ENCODE measurements around the gene RPTOR. TPM values are rescaled to one million over a fixed set of nuclear protein-coding genes. Genes with fewer than 3 reads are reported as not detected.
"Not testable (repeated sequence)": the region's sequence is repeated elsewhere in the genome, so short reads cannot be mapped to it uniquely, and the experiment has no call there.

RPTOR gene
- polyA plus RNA-seq, 1 of the 3 experiments (the other 2 are of a cell fraction): 14.9 TPM

DNA sequence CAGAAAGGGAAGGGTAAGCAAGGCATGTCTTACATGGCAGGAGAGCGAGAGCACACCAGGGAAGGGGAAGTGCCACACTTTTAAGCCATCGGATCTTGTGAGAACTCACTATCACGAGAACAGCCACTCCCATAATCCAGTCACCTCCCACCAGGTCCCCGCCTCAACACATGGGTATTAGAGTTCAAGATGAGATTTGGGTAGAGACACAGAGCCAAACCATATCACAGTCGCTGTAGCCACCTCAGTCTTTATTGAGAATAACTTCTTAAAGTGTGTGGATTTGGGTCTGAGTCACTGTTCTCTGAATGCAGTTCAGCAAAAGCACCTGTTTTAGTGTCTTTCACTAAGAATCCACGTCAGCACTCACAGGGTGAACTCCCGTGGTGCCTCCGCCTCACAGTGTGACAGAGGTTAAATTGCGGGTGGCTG is 251.8 kb downstream of the RPTOR start (continued):
- TF ChIP-seq, protein P1, sequence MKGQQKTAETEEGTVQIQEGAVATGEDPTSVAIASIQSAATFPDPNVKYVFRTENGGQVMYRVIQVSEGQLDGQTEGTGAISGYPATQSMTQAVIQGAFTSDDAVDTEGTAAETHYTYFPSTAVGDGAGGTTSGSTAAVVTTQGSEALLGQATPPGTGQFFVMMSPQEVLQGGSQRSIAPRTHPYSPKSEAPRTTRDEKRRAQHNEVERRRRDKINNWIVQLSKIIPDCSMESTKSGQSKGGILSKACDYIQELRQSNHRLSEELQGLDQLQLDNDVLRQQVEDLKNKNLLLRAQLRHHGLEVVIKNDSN (IDR thresholded peaks at IDR 0.05; ENCODE audit: borderline replicate concordance, low read depth): no peak
- TF ChIP-seq YY1 (IDR thresholded peaks at IDR 0.05; ENCODE audit: low read depth) (no peak), EZH2phosphoT487 (IDR thresholded peaks at IDR 0.05; ENCODE audit: borderline replicate concordance, low read depth) (no peak)

DNA sequence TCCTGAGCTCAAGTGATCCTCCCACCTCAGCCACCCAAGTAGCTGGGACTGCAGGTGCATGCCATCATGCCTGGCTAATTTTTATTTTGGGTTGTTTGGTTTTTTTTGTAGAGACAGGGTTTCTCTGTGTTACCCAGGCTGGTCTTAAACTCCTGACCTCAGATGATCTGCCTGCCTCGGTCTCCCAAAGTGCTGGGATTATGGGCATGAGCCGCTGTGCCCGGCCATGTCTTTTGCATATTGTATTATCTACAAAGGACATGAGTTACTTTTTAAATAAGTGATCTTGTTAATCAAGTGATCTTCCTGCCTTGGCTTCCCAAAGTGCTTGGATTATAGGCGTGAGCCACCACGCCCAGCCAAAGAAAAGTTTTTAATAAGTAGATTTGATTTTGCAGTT is 252.6 kb downstream of the RPTOR start:
- H3K4me3 ChIP-seq (ENCODE audit: low read depth in 2 of 2, low read length in 1 of 2); H3K4me2 ChIP-seq; H3K27ac ChIP-seq (ENCODE audit: low read depth in 2 of 2, low read length in 1 of 2); H4K20me1 ChIP-seq (ENCODE audit: insufficient read depth); H3K27me3 ChIP-seq (ENCODE audit: insufficient read depth); DNase-seq; H3K36me3 ChIP-seq (replicated peaks in 1 of 2; ENCODE audit: control insufficient read depth in 1 of 2, insufficient read depth in 2 of 2, low read length in 1 of 2); H3K79me2 ChIP-seq (ENCODE audit: insufficient read depth); POLR2A ChIA-PET; H3K9ac ChIP-seq; H2AFZ ChIP-seq (ENCODE audit: low read depth); H3K9me2 ChIP-seq; H3K9me3 ChIP-seq; H3F3A ChIP-seq (replicated peaks; ENCODE audit: insufficient read depth): not testable (repeated sequence)
- WGBS (ENCODE audit: low lambda C conversion rate): 97% methylated on average over 5 of the region's 5 CpGs
- CTCF ChIA-PET: interaction anchor here (2.1 kb wide), 1 partner anchor 13 kb away, joined by 7 read pairs; no protein-coding TSS in a partner anchor
- H3K4me1 ChIP-seq (ENCODE audit: control insufficient read depth in 1 of 2, insufficient read depth in 2 of 2, low read depth in 1 of 2, low read length in 1 of 2): peaks cover 20 to 38% of the 10 kb centered on the region in 2 experiments

DNA sequence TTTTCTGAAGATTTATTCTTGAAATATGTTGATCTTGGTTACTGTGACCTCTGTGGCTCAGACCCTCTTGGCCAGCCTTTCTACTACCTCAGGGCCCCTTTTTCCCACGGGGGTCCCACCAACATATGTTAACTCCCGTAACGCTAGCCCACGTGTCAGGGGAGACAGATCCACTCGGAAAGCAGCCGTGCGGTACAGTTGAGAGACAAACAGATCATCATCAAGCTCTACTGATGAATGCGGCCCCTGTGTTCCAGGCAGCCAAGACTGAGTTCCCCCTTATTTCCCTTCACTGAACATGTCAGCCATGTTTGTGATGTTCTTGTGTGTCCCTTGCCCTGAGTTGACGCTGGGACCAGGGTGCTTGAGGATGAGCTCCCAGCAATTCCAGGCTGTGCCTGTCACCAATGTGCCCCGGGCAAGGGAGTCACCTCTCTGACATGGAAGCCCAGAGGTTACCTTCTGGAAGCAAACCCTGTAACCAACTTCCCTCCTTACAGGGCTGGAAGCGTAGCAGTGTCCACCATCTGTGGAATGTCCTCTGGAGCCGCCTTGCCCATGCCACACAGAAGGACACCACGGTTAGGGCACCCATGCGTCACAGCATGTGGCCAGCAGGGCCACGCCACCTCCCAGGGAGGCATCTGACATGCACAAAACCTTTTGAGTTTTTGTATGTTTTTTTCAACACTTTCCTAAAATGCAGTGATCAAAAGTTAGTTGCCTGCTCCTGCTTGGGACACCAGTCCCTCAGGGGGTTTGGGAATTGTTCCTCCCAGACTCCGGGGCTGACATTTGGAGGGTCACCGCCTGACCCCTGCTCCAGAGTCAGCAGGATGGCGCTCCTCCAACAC is 253.3 kb downstream of the RPTOR start:
- Histone ChIP-seq H2AFZ (ENCODE audit: low read depth) (no peak overlapping the region), H3K9ac (no peak overlapping the region), H3K9me3 (no peaks in the 10 kb centered on the region), H3K9me2 (no peaks in the 10 kb centered on the region), H3K27me3 (ENCODE audit: insufficient read depth) (no peaks in the 10 kb centered on the region), H3K4me1 (ENCODE audit: control insufficient read depth in 1 of 2, insufficient read depth in 2 of 2, low read depth in 1 of 2, low read length in 1 of 2) (peaks cover 13 to 34% of the 10 kb centered on the region in 2 experiments), H3K27ac (ENCODE audit: low read depth in 2 of 2, low read length in 1 of 2) (no peak overlapping the region), H3K4me3 (ENCODE audit: low read depth in 2 of 2, low read length in 1 of 2) (no peak overlapping the region), H3K4me2 (no peak overlapping the region), H4K20me1 (ENCODE audit: insufficient read depth) (no peaks in the 10 kb centered on the region), H3F3A (replicated peaks; ENCODE audit: insufficient read depth) (no peaks in the 10 kb centered on the region), H3K79me2 (ENCODE audit: insufficient read depth) (no peaks in the 10 kb centered on the region), H3K36me3 (replicated peaks in 1 of 2; ENCODE audit: control insufficient read depth in 1 of 2, insufficient read depth in 2 of 2, low read length in 1 of 2) (no peaks in the 10 kb centered on the region)
- CTCF ChIA-PET: interaction anchor here (2.1 kb wide), 1 partner anchor 13 kb away, joined by 7 read pairs; no protein-coding TSS in a partner anchor
- TF ChIP-seq GABPA (IDR thresholded peaks at IDR 0.05; ENCODE audit: low read depth) (no peak), NRF1 (IDR thresholded peaks at IDR 0.05; ENCODE audit: low read depth, low read length) (no peak), FOXM1 (IDR thresholded peaks at IDR 0.05; ENCODE audit: low read depth) (no peak), RFX5 (IDR thresholded peaks at IDR 0.05; ENCODE audit: low read length) (no peak), TAF1 (IDR thresholded peaks at IDR 0.05; ENCODE audit: borderline replicate concordance, low read depth, low read length) (no peak), FOSL2 (IDR thresholded peaks at IDR 0.05; ENCODE audit: borderline replicate concordance, low read depth) (no peak)
- no peak for DNase-seq
- 96% methylated on average over 18 of the region's 18 CpGs for WGBS (ENCODE audit: low lambda C conversion rate)
- POLR2A ChIA-PET: no interaction called here
